ENCODE results near the gene RGS3.

Gene RGS3

GRCh38 chr9:113524468-113524867 lies 60.9 kb downstream of the RGS3 start:
- no peak for TF ChIP-seq GLIS3 (CRISPR knock-in tag; IDR thresholded peaks at IDR 0.05)
- no peak for TF ChIP-seq BACH2 (CRISPR knock-in tag; IDR thresholded peaks at IDR 0.05; ENCODE audit: borderline replicate concordance)
- no peak for TF ChIP-seq TOX (CRISPR knock-in tag; IDR thresholded peaks at IDR 0.05; ENCODE audit: borderline replicate concordance)
- TF ChIP-seq ZNF70 (CRISPR knock-in tag; IDR thresholded peaks at IDR 0.05), result no peak
- no peak for TF ChIP-seq ZFP3 (CRISPR knock-in tag; IDR thresholded peaks at IDR 0.05)
- TF ChIP-seq ESRRG (CRISPR knock-in tag; IDR thresholded peaks at IDR 0.05), result no peak
- no peak for TF ChIP-seq ZC3H10 (CRISPR knock-in tag; IDR thresholded peaks at IDR 0.05)
- no peak for TF ChIP-seq ZNF8 (CRISPR knock-in tag; IDR thresholded peaks at IDR 0.05)
- TF ChIP-seq CSRNP3 (CRISPR knock-in tag; IDR thresholded peaks at IDR 0.05), result no peak
- no peak for TF ChIP-seq PATZ1 (CRISPR knock-in tag; IDR thresholded peaks at IDR 0.05; ENCODE audit: borderline replicate concordance)
- no peak for TF ChIP-seq SNAI2 (CRISPR knock-in tag; IDR thresholded peaks at IDR 0.05)
- TF ChIP-seq RARB (CRISPR knock-in tag; IDR thresholded peaks at IDR 0.05), result no peak
- TF ChIP-seq PPARA (CRISPR knock-in tag; IDR thresholded peaks at IDR 0.05; ENCODE audit: borderline replicate concordance), result no peak
- no peak for TF ChIP-seq POU6F1 (CRISPR knock-in tag; IDR thresholded peaks at IDR 0.05; ENCODE audit: borderline replicate concordance, low read depth)
- ATAC-seq, result no peak

GRCh38 chr9:113525205-113525604 lies 61.7 kb downstream of the RGS3 start:
- ATAC-seq, result no peak
- no peak for TF ChIP-seq PPARA (CRISPR knock-in tag; IDR thresholded peaks at IDR 0.05; ENCODE audit: borderline replicate concordance)
- TF ChIP-seq ZNF70 (CRISPR knock-in tag; IDR thresholded peaks at IDR 0.05), result no peak
- TF ChIP-seq SNAI2 (CRISPR knock-in tag; IDR thresholded peaks at IDR 0.05), result no peak
- no peak for TF ChIP-seq ZNF565 (CRISPR knock-in tag; conservative IDR thresholded peaks at IDR 0.05; ENCODE audit: low read depth)
- TF ChIP-seq ISL1 (CRISPR knock-in tag; IDR thresholded peaks at IDR 0.05), result no peak
- TF ChIP-seq CREB5 (CRISPR knock-in tag; IDR thresholded peaks at IDR 0.05; ENCODE audit: low read depth), result no peak
- no peak for TF ChIP-seq GLIS3 (CRISPR knock-in tag; IDR thresholded peaks at IDR 0.05)
- no peak for TF ChIP-seq ZNF8 (CRISPR knock-in tag; IDR thresholded peaks at IDR 0.05)
- no peak for TF ChIP-seq BACH2 (CRISPR knock-in tag; IDR thresholded peaks at IDR 0.05; ENCODE audit: borderline replicate concordance)
- TF ChIP-seq TCF4 (CRISPR knock-in tag; IDR thresholded peaks at IDR 0.05; ENCODE audit: borderline replicate concordance), result no peak
- no peak for TF ChIP-seq ARNTL (CRISPR knock-in tag; IDR thresholded peaks at IDR 0.05; ENCODE audit: borderline replicate concordance, low read depth)
- no peak for TF ChIP-seq RARB (CRISPR knock-in tag; IDR thresholded peaks at IDR 0.05)
- TF ChIP-seq ZFP30 (CRISPR knock-in tag; IDR thresholded peaks at IDR 0.05), result no peak
- no peak for TF ChIP-seq ZFP3 (CRISPR knock-in tag; IDR thresholded peaks at IDR 0.05)
- TF ChIP-seq CSRNP3 (CRISPR knock-in tag; IDR thresholded peaks at IDR 0.05), result no peak
- TF ChIP-seq TOX (CRISPR knock-in tag; IDR thresholded peaks at IDR 0.05; ENCODE audit: borderline replicate concordance), result no peak
- TF ChIP-seq PATZ1 (CRISPR knock-in tag; IDR thresholded peaks at IDR 0.05; ENCODE audit: borderline replicate concordance), result no peak
- no peak for TF ChIP-seq ZC3H10 (CRISPR knock-in tag; IDR thresholded peaks at IDR 0.05)
- no peak for TF ChIP-seq TSHZ2 (CRISPR knock-in tag; IDR thresholded peaks at IDR 0.05)
